ENCODE results near the gene CRACR2A. TPM values are rescaled to one million over a fixed set of nuclear protein-coding genes. Genes with fewer than 3 reads are reported as not detected.

The CRACR2A gene
- total RNA-seq, 6 donors from 2014 or later: 5.5 to 19.9 (median 7.2) TPM

- H3K36me3 ChIP-seq: no peaks in the 10 kb centered on the region
- H3K27ac ChIP-seq: no peak overlapping the region
- 82 to 86% methylated on average over 7 of the region's 7 CpGs for WGBS, 2 donors
- no peaks in the 10 kb centered on the region for H3K27me3 ChIP-seq
- no peak overlapping the region for H3K4me3 ChIP-seq
- ATAC-seq (ENCODE audit: low FRiP score in 2 of 2) (no peak), DNase-seq (no peak)
- H3K9me3 ChIP-seq: no peaks in the 10 kb centered on the region
- TF ChIP-seq CTCF (IDR thresholded peaks at IDR 0.05): no peak
- no peak for TF ChIP-seq POLR2AphosphoS5 (IDR thresholded peaks at IDR 0.05)
- TF ChIP-seq EP300 (IDR thresholded peaks at IDR 0.05): no peak
- no peak for TF ChIP-seq POLR2A (IDR thresholded peaks at IDR 0.05)
- H3K4me1 ChIP-seq: peaks cover 6 to 14% (median 8%) of the 10 kb centered on the region in 4 donors
Measured at GRCh38 chr12:3603576-3603975, 149.3 kb downstream of the CRACR2A start.

DNA sequence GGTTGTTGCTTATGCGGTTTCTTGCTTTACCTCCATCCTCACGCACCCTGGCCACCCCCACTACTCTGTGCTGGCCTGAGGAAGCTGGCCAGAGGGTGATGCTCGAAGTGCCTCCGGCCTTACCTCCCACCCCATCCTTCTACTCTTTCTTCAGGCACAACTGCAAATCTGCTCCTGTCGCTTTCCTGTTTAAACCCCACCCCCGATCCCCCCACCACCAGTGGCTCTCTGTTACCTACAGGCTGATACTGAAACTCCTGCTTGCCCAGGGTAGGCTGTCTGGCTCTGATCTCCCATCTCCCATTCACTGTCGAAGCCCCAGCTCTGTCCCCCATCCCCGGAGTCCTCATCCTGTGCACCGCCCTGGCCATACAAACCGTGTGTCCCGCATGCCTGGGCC is 150.4 kb downstream of the CRACR2A start:
- no peak for DNase-seq

GRCh38 chr12:3601461-3602150 is 151.3 kb downstream of the CRACR2A start:
- H3K4me1 ChIP-seq: peaks cover 6 to 14% (median 8%) of the 10 kb centered on the region in 4 donors
- no peak overlapping the region for H3K27ac ChIP-seq
- H3K4me3 ChIP-seq: no peak overlapping the region
- no peaks in the 10 kb centered on the region for H3K9me3 ChIP-seq
- H3K36me3 ChIP-seq: no peaks in the 10 kb centered on the region
- 73 to 80% methylated on average over 22 to 23 of the region's 23 CpGs for WGBS, 2 donors
- no peak for ATAC-seq (ENCODE audit: low FRiP score in 2 of 2)
- no peaks in the 10 kb centered on the region for H3K27me3 ChIP-seq
- peak in 1 of 2 donors; percentile 38 for DNase-seq
- TF ChIP-seq CTCF (IDR thresholded peaks at IDR 0.05) (no peak), EP300 (IDR thresholded peaks at IDR 0.05) (no peak), POLR2AphosphoS5 (IDR thresholded peaks at IDR 0.05) (no peak), POLR2A (IDR thresholded peaks at IDR 0.05) (no peak)

More for the DNA sequence above, 150.4 kb downstream of the CRACR2A start:
- Histone ChIP-seq H3K36me3 (no peaks in the 10 kb centered on the region), H3K9me3 (no peaks in the 10 kb centered on the region), H3K4me1 (peaks cover 6 to 14% (median 8%) of the 10 kb centered on the region in 4 donors), H3K4me3 (no peak overlapping the region), H3K27ac (no peak overlapping the region), H3K27me3 (no peaks in the 10 kb centered on the region)
- 82 to 85% methylated on average over 11 of the region's 11 CpGs for WGBS, 2 donors
- TF ChIP-seq EP300 (IDR thresholded peaks at IDR 0.05) (no peak), POLR2AphosphoS5 (IDR thresholded peaks at IDR 0.05) (no peak), CTCF (IDR thresholded peaks at IDR 0.05) (no peak), POLR2A (IDR thresholded peaks at IDR 0.05) (no peak)
- ATAC-seq (ENCODE audit: low FRiP score in 2 of 2): no peak

DNA sequence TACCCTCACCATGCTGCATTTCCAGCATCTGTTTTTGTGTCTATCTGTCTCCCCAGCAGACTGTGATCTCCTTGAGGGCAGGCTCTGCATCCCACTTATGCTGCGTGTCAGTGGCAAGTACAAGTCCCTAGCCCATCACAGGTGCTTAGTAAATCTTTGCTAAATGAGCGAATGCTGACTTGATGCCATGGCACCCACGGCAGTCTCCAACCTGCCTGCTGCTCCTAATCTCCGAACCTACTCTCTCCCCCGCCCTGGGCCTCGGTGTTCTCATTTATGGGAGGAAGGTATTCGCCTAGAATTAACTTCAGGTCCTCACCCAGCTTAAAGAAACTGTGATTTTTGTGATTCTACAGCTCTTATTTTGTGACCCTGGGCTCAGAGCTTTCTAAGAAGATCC is 152.0 kb downstream of the CRACR2A start:
- H3K36me3 ChIP-seq: no peaks in the 10 kb centered on the region
- H3K27ac ChIP-seq: no peak overlapping the region
- no peak for TF ChIP-seq EP300 (IDR thresholded peaks at IDR 0.05)
- TF ChIP-seq CTCF (IDR thresholded peaks at IDR 0.05): no peak
- TF ChIP-seq POLR2A (IDR thresholded peaks at IDR 0.05): no peak
- no peak for TF ChIP-seq POLR2AphosphoS5 (IDR thresholded peaks at IDR 0.05)
- WGBS, 2 donors: 91 to 92% methylated on average over 7 of the region's 7 CpGs
- H3K4me1 ChIP-seq: peaks cover 6 to 14% (median 8%) of the 10 kb centered on the region in 4 donors
- H3K4me3 ChIP-seq: no peak overlapping the region
- DNase-seq: no peak
- H3K9me3 ChIP-seq: no peaks in the 10 kb centered on the region
- ATAC-seq (ENCODE audit: low FRiP score in 2 of 2): no peak
- H3K27me3 ChIP-seq: no peaks in the 10 kb centered on the region

Measured in upper lobe of left lung (tissue), 6 donors.